Naive B cell (primary cell): ENCODE results near the gene TYROBP. TPM values are rescaled to one million over a fixed set of nuclear protein-coding genes. Genes with fewer than 3 reads are reported as not detected.
"Not testable (repeated sequence)": the region's sequence is repeated elsewhere in the genome, so short reads cannot be mapped to it uniquely, and the experiment has no call there.

Source experiments
- ATAC-seq, 2 donors: fragments of 150-1000 bp; cut with Tn5 transposase; 2 replicates each; pipeline ENCODE4 v1.10.0; 2021; ENCODE audit warnings: low read depth in 2 of 2, mild to moderate bottlenecking in 2 of 2, moderate library complexity in 2 of 2
- DNase-seq: peaks from one replicate; pipeline ENCODE4 v3.0.0; 2022
- H3K27ac Mint-ChIP-seq, 6 donors: one replicate each; pipeline ENCODE4 v1.8.0; 2020 to 2022; ENCODE audit warnings: mild to moderate bottlenecking in 6 of 6, mixed read lengths in 6 of 6, moderate library complexity in 5 of 6, inconsistent platforms in 2 of 6
- H3K27me3 Mint-ChIP-seq, 3 donors: one replicate each; pipeline ENCODE4 v1.8.0; 2021 to 2022; ENCODE audit warnings: mixed read lengths in 3 of 3, mild to moderate bottlenecking in 1 of 3
- H3K36me3 Mint-ChIP-seq, 2 donors: one replicate each; pipeline ENCODE4 v1.8.0; 2020 to 2022; ENCODE audit warnings: mixed read lengths in 2 of 2, inconsistent platforms in 1 of 2, mild to moderate bottlenecking in 1 of 2
- H3K4me1 Mint-ChIP-seq, 3 donors: one replicate each; pipeline ENCODE4 v1.8.0; 2020 to 2022; ENCODE audit warnings: mixed read lengths in 3 of 3, inconsistent platforms in 1 of 3, mild to moderate bottlenecking in 1 of 3, moderate library complexity in 1 of 3
- H3K4me3 Mint-ChIP-seq, 8 donors: one replicate each; pipeline ENCODE4 v1.8.0; 2020 to 2022; ENCODE audit warnings: mild to moderate bottlenecking in 8 of 8, mixed read lengths in 8 of 8, moderate library complexity in 8 of 8, inconsistent platforms in 2 of 8
- H3K9me3 Mint-ChIP-seq, 7 donors: one replicate each; pipeline ENCODE4 v1.8.0; 2020 to 2022; ENCODE audit warnings: mixed read lengths in 7 of 7, mild to moderate bottlenecking in 5 of 7, inconsistent platforms in 2 of 7, moderate library complexity in 1 of 7
- polyA plus RNA-seq, 6 donors: library from polyadenylated mRNA; unstranded; fragments of 300-500 nt; fragmentation: Illumina TruSeq; gene quantifications; one replicate each; pipeline ENCODE4 v1.2.3, GENCODE V29; 2021; ENCODE audit warnings: low read depth in 6 of 6

TYROBP gene
- polyA plus RNA-seq, 6 donors from 2014 or later, result 3.4 to 28.6 (median 8.3) TPM

DNA sequence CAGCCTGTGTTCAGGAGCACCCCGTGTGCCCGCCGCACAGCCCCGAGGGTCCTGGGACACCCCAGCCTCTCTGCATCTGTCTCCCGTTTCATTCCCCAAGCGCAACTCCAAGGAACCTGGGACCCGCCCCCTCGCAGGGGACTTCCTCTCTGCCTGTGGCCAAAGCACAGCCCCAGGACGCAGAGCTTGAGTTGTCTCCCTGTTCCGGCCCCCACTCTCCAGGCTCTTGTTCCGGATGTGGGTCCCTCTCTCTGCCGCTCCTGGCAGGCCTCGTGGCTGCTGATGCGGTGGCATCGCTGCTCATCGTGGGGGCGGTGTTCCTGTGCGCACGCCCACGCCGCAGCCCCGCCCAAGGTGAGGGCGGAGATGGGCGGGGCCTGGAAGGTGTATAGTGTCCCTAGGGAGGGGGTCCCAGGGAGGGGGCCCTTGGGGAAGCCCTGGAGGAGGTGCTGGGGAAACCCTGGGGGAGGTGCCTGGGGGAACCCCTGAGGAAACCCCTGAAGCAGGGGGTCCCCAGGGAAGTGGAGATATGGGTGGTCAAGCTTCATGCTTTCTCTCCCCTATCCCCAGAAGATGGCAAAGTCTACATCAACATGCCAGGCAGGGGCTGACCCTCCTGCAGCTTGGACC lies 4.4 kb downstream of the TYROBP start:
- H3K36me3 Mint-ChIP-seq, result no peaks in the 10 kb centered on the region
- H3K4me3 Mint-ChIP-seq, result peak overlapping the region; percentile 89 to 99 (median 95)
- H3K27me3 Mint-ChIP-seq, result no peaks in the 10 kb centered on the region
- peak; percentile 52 to 56 for ATAC-seq
- DNase-seq, result peak; percentile 97
- peak overlapping the region; percentile 99 to 100 (median 100) for H3K27ac Mint-ChIP-seq
- H3K9me3 Mint-ChIP-seq, result peaks cover 0 to 4% (median 0%) of the 10 kb centered on the region in 7 donors
- peaks cover 63 to 75% (median 75%) of the 10 kb centered on the region in 3 donors for H3K4me1 Mint-ChIP-seq

DNA sequence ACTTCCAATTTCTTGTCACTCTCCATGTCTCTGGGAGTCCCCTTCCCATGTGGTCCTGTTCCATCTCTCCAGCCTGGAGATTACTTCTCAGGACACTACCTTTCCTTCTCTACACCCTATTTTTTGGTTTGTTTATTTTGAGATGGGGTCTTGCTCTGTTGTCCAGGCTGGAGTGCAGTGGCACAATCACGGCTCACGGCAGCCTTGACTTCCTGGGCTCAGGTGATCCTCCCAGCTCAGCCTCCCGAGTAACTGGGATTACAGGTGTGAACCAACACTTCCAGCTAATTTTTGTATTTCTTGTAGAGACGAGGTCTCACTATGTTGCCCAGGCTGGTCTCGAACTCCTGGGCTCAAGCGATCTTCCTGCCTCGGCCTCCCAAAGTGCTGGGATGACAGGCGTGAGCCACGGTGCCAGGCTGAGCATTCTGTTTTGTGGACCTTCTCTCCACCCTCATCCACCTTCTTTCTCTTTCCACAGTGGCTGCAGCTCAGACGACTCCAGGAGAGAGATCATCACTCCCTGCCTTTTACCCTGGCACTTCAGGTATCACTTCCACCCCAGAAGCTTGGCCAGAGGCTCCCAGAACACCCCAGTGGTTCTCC lies 5.1 kb downstream of the TYROBP start:
- no peak for ATAC-seq
- peak overlapping the region; percentile 89 to 99 (median 95) for H3K4me3 Mint-ChIP-seq
- H3K4me1 Mint-ChIP-seq, result peaks cover 65 to 76% (median 74%) of the 10 kb centered on the region in 3 donors
- H3K9me3 Mint-ChIP-seq, result peaks cover 0 to 4% (median 0%) of the 10 kb centered on the region in 7 donors
- H3K27ac Mint-ChIP-seq, result peak overlapping the region; percentile 99 to 100 (median 100)
- no peaks in the 10 kb centered on the region for H3K36me3 Mint-ChIP-seq
- H3K27me3 Mint-ChIP-seq, result no peaks in the 10 kb centered on the region
- no peak for DNase-seq

DNA sequence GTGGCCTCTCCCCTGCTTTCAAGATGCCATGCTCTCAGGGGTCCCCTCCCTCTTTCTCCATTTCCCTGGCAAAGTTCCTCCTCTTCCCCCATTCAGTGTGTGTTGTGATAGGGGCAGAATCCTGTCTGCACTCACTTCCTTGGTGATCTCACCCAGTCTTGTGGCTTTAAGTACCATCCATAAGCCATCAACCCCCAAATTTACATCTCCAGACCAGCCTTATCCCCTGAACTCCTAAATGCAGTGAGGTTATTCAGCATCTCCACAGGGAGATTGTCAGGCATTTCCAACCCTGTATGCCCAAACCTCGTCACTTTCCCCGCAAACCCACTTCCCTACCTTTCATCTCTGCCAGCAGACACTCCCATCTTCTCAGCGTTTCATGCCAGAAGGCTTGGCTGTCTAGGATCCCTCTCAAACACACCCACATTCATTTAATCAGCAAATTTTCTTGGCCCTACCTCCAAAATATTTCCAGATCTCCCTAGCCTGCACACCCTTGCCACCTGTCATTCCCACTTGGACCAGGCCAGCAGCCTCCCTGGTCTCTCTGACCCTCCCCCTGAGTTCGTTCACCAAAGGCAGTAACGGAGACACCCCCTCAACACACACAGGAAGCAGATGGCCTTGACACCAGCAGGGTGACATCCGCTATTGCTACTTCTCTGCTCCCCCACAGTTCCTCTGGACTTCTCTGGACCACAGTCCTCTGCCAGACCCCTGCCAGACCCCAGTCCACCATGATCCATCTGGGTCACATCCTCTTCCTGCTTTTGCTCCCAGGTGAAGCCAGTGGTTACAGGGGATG lies 6.0 kb downstream of the TYROBP start, which contains the start of gene HCST:
HCST (plus strand) TSS at position 676 of the 808 bp plus-strand sequence; CDS start at position 741, 65 bp downstream.
- DNase-seq (peak; percentile 69), ATAC-seq (peak; percentile 5 to 9)
- Mint-ChIP-seq H3K36me3 (no peaks in the 10 kb centered on the region), H3K4me3 (peak within 1 kb of the TSS; percentile 89 to 99 (median 96)), H3K27me3 (no peaks in the 10 kb centered on the region), H3K27ac (peak within 1 kb of the TSS; percentile 99 to 100 (median 100)), H3K9me3 (peaks cover 0 to 4% (median 0%) of the 10 kb centered on the region in 7 donors), H3K4me1 (peaks cover 62 to 73% (median 66%) of the 10 kb centered on the region in 3 donors)

DNA sequence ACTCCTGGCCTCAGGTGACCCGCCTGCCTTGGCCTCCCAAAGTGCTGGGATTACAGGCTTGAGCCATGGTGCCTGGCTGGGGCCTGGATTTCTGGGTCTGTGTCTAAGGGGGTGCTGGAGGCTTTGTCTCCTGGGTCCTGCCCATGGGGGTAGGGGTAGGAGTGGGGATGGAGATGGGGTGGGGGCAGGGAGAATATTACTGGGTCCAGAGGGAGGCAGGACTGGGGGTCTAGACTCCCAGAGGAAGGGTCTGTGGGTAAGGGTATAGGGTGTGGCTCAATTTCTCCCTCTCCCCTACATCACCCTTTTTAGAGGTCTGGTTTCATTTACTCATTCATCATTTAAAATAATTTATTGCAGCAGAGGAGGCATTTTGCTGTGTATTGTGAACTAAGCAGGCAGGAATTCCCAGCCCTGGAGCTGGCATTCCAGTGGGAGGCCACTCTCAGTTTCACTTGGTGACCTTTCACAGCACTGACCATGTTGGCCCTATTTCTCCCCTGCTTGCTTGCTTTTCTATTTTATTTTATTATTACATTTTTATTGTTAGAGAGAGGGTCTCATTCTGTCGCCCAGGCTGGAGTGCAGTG lies 6.9 kb downstream of the TYROBP start:
- Mint-ChIP-seq H3K27ac (peak overlapping the region; percentile 99 to 100 (median 100)), H3K4me3 (peak overlapping the region; percentile 74 to 99 (median 98)), H3K4me1 (peaks cover 60 to 69% (median 68%) of the 10 kb centered on the region in 3 donors), H3K27me3 (no peaks in the 10 kb centered on the region), H3K36me3 (no peaks in the 10 kb centered on the region), H3K9me3 (peaks cover 0 to 4% (median 0%) of the 10 kb centered on the region in 7 donors)
- ATAC-seq, result no peak
- DNase-seq, result no peak

DNA sequence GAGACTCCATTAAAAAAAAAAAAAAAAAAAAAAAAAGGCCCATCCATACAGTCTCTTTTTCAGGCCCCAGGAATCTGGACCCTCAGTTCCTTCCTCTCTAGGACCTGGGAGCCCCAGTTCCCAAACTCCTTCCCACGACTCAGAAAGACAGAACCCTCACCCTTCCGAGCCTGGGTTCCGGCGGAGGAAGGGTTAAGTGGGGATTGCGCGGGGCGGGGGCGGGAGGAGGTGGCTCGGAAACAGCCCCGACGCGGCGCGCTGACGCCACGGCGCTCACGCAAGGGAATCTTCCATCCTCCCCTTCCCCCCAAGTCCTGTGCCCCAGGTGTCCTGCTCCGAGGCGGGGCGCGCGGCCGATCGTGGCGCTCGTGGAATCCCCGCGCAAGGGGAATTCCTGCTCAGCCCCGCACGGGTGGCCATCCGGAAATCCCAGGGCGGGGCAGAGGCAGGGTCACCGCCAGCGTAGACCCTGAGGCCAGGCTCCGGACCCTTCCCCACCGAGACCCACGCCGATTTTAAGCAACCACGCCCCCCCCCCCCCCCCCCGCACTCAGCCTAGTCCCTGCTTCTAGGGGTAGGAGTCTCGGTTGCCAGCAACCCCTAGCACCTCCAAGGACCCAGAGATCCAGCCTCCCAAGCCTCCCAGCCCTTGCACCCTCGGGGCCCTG lies 8.4 kb downstream of the TYROBP start:
- peak overlapping the region; percentile 99 to 100 (median 100) for H3K27ac Mint-ChIP-seq
- DNase-seq (peak; percentile 98), ATAC-seq (peak; percentile 57 to 58)
- peaks cover 63 to 70% (median 68%) of the 10 kb centered on the region in 3 donors for H3K4me1 Mint-ChIP-seq
- no peaks in the 10 kb centered on the region for H3K27me3 Mint-ChIP-seq
- H3K4me3 Mint-ChIP-seq, result peak overlapping the region; percentile 74 to 99 (median 98)
- H3K36me3 Mint-ChIP-seq, result peaks cover 0 to 9% of the 10 kb centered on the region in 2 donors
- peaks cover 0 to 4% (median 0%) of the 10 kb centered on the region in 7 donors for H3K9me3 Mint-ChIP-seq

DNA sequence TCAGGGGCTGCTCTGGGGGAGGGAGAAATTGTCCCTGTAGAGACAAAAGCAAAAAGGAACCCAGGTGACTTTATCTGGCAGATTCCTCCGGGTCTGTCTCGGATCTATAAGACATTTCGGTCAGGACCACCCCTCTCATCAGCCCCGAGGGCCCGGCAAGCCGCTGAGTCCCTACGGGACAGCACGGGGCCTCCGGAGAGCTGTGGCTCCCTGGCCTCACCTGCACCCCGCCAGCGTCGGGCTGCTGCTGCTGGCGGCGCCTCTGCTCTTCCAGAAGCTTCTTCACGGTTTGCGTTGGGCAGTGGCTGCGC lies 9.6 kb downstream of the TYROBP start:
- peaks cover 0 to 9% of the 10 kb centered on the region in 2 donors for H3K36me3 Mint-ChIP-seq

DNA sequence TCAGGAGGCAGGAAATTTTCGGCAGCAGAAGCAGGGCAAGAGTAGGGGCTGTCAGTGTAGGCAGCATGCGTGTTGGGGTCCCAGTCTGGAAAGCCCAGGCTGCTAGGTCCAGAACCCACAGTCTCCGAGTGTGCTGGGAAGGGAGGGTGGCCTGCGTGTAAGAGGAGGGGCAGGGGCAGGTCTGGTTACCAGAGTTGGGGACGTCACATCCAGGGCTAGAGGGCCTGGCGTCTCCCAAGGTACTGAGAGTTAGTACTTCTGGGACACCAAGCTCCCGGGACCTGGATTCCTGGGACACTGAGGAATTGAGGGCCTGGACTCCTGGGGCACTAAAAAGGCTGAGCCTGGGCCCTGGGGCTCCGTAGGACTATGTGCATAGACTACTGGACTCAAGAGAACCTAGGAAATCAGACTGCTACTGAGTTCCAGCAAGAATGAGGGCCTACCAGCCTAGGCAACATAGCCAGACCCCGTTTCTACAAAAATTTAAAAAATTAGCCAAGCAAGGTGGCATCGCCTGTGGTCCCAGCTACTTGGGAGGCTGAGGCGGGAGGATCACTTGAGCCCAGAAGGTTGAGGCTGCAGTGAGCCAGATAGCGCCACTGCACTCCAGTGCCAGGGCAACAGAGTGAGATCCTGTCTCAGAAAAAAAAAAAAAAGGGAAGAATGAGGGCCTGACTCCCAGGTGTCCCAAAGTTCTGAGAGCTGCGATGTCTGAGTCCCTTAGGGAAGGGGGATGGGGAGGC lies 10.2 kb downstream of the TYROBP start:
- Mint-ChIP-seq H3K9me3 (no peaks in the 10 kb centered on the region), H3K4me3 (peak overlapping the region; percentile 69 to 99 (median 98)), H3K4me1 (peaks cover 45 to 63% (median 51%) of the 10 kb centered on the region in 3 donors), H3K36me3 (peaks cover 0 to 14% of the 10 kb centered on the region in 2 donors), H3K27ac (peak overlapping the region; percentile 86 to 100 (median 100)), H3K27me3 (no peaks in the 10 kb centered on the region)
- DNase-seq (no peak), ATAC-seq (no peak)

More for the DNA sequence above, 9.6 kb downstream of the TYROBP start:
- no peak for DNase-seq
- no peak for ATAC-seq
- H3K27ac Mint-ChIP-seq, result peak overlapping the region; percentile 99 to 100 (median 100)
- H3K27me3 Mint-ChIP-seq, result no peaks in the 10 kb centered on the region
- H3K4me1 Mint-ChIP-seq, result peaks cover 51 to 66% (median 56%) of the 10 kb centered on the region in 3 donors
- peak overlapping the region; percentile 74 to 99 (median 98) for H3K4me3 Mint-ChIP-seq
- peaks cover 0 to 2% (median 0%) of the 10 kb centered on the region in 7 donors for H3K9me3 Mint-ChIP-seq

DNA sequence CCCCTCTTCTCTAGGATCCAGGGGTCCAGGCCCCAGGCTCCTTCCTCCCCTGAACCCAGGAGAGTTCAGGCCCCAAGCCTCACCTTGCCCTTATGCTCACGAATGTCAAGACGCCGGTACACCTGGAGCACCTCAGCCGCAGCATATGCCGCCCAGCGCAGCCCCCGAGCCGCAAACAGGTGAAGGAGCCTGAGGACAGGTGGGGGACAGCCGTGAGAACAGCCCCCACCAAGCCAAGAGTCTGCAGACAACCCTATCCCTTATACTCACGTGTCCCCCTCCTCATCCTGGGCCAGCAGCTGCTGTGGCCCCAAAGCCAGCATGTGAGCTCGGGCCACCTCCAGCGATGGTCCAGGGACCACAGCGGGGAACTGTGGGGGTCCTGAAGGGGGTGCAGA lies 11.5 kb downstream of the TYROBP start:
- Mint-ChIP-seq H3K9me3 (no peaks in the 10 kb centered on the region), H3K4me1 (peaks cover 37 to 50% (median 44%) of the 10 kb centered on the region in 3 donors), H3K27ac (peak overlapping the region; percentile 44 to 100 (median 87)), H3K36me3 (peaks cover 4 to 21% of the 10 kb centered on the region in 2 donors), H3K27me3 (no peaks in the 10 kb centered on the region), H3K4me3 (peak overlapping the region in 5 of 8 donors; percentile 15 to 74 (median 52))
- ATAC-seq, result no peak
- peak; percentile 9 for DNase-seq

DNA sequence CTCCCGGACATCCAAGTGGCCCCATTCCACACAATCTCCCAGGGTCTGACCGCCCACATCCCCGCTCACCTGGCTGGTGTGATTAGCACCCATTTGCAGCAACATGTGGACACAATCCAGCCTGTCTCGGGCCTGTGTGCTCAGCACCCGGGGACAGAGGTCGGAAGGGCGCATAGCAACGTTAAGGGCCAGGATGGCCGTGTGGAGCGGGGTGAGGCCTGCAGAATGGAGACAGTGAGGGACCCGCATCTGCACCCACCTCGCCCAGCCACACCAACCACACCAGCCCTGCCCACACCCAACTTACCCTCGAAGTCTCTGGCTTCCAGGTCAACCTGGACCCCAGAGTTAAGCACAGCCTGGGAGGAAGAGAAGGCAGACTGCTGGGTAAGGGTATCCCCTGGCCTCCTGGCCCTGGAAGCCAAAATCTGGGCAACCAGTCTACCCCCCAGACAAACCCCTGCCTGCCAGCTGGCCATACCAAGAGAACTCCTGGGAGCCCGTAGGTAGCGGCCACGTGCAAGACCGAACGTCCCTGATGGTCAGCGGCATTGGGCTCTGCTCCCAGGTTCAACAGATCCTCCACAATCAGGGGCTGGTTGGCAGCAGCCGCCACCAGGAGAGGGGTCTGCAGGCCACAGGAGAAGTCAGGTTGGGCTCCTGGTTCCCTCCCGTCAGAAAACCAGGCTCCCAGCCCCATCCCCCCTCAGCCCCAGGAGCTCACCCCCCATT lies 12.0 kb downstream of the TYROBP start:
- Mint-ChIP-seq H3K4me1 (peaks cover 36 to 45% (median 42%) of the 10 kb centered on the region in 3 donors), H3K9me3 (no peaks in the 10 kb centered on the region), H3K36me3 (peaks cover 7 to 22% of the 10 kb centered on the region in 2 donors), H3K27ac (peak overlapping the region; percentile 33 to 100 (median 87)), H3K27me3 (peaks cover 0 to under 1% (median 0%) of the 10 kb centered on the region in 3 donors), H3K4me3 (peak overlapping the region in 7 of 8 donors; percentile 15 to 74 (median 52))
- DNase-seq, result peak; percentile 21
- ATAC-seq, result no peak

DNA sequence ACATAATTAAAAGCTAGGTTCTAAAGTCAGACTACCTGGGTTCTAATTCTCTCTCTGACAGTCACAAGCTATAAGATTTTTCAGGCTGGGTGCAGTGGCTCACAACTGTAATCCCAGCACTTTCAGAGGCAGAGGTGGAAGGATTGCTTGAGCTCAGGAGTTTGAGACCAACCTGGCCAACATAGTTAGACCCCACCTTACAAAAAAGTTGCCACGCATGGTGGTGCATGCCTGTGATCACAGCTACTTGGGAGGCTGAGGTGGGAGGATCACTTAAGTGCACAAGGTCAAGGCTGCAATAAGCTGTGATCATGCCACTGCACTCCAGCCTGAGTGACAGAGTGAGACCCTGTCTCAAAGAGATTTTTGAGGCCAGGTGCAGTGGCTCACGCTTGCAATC lies 13.8 kb downstream of the TYROBP start:
- H3K4me3 Mint-ChIP-seq, result peak overlapping the region in 3 of 8 donors; percentile 15 to 74 (median 15)
- H3K36me3 Mint-ChIP-seq, result peaks cover 10 to 39% of the 10 kb centered on the region in 2 donors
- peak; percentile 20 for DNase-seq
- ATAC-seq, result no peak
- H3K4me1 Mint-ChIP-seq, result peaks cover 27 to 40% (median 28%) of the 10 kb centered on the region in 3 donors
- H3K27me3 Mint-ChIP-seq, result peaks cover 0 to 3% (median 0%) of the 10 kb centered on the region in 3 donors
- peak overlapping the region in 5 of 6 donors; percentile 42 to 100 (median 65) for H3K27ac Mint-ChIP-seq
- H3K9me3 Mint-ChIP-seq, result no peaks in the 10 kb centered on the region

DNA sequence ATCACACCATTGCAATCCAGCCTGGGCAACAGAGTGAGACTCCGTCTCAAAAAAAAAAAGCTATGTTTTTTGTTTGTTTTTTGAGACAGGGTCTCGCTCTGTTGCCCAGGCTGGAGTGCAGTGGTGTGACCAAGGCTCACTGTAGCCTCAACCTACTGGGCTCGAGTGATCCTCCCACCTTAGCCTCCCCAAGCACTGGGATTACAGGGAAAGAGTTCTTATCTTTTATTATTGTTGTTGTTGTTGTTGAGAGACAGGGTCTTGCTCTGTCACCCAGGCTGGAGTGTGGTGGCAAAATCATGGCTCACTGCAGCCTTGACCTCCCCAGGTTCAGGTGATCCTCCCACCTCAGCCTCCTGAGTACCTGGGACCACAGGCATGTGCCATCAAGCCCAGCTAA lies 16.3 kb downstream of the TYROBP start:
- peaks cover 25 to 63% of the 10 kb centered on the region in 2 donors for H3K36me3 Mint-ChIP-seq
- H3K9me3 Mint-ChIP-seq, H3K27me3 Mint-ChIP-seq, ATAC-seq: not testable (repeated sequence)
- DNase-seq, result peak; percentile 6
- H3K27ac Mint-ChIP-seq, result peak overlapping the region in 4 of 6 donors; percentile 7 to 100 (median 76)
- peak overlapping the region in 1 of 8 donors; percentile 34 for H3K4me3 Mint-ChIP-seq
- peaks cover 21 to 33% (median 27%) of the 10 kb centered on the region in 3 donors for H3K4me1 Mint-ChIP-seq
